Natural killer cell (primary cell): Measurements from ENCODE around the gene KIF14. TPM values are rescaled to one million over a fixed set of nuclear protein-coding genes. Genes with fewer than 3 reads are reported as not detected.
"Not testable (repeated sequence)": the region's sequence is repeated elsewhere in the genome, so short reads cannot be mapped to it uniquely, and the experiment has no call there.

ENCODE experiments used
- ATAC-seq, 3 donors: fragments of 150-1000 bp in 2 of 3; fragments of 200-7000 bp in 1 of 3; cut with Tn5 transposase; 1 replicate in 1 of 3; 2 replicates in 2 of 3; pipeline ENCODE4 v1.10.0; 2021; ENCODE audit warnings: mild to moderate bottlenecking in 2 of 3, moderate library complexity in 2 of 3
- DNase-seq, 2 donors: peaks; one replicate each; pipeline versions ENCODE4 v3.0.0 to v3.0.0-alpha.2; 2013 to 2021; ENCODE audit warnings: mixed read lengths in 1 of 2
- H3K27ac ChIP-seq: one replicate; pipeline ENCODE4 v1.5.1; 2013; ENCODE audit warnings: mild to moderate bottlenecking, low read length
- H3K27me3 ChIP-seq: one replicate; pipeline ENCODE4 v1.6.1; 2013; ENCODE audit warnings: low read length; ENCODE audit not compliant: control insufficient read depth, insufficient read depth
- H3K36me3 ChIP-seq: one replicate; pipeline ENCODE4 v1.6.1; 2013; ENCODE audit warnings: low read length; ENCODE audit not compliant: control insufficient read depth, insufficient read depth
- H3K4me1 ChIP-seq: one replicate; pipeline ENCODE4 v1.6.1; 2013; ENCODE audit warnings: low read length; ENCODE audit not compliant: control insufficient read depth, insufficient read depth
- H3K4me3 ChIP-seq: one replicate; pipeline ENCODE4 v1.5.1; 2013; ENCODE audit warnings: low read length
- H3K9me3 ChIP-seq: one replicate; pipeline ENCODE4 v1.6.1; 2013; ENCODE audit warnings: low read length; ENCODE audit not compliant: control insufficient read depth, insufficient read depth
- H3K27ac Mint-ChIP-seq, 2 donors: one replicate each; pipeline ENCODE4 v1.8.0; 2022; ENCODE audit warnings: mild to moderate bottlenecking in 2 of 2, mixed read lengths in 2 of 2, moderate library complexity in 1 of 2
- H3K27me3 Mint-ChIP-seq, 2 donors: one replicate each; pipeline ENCODE4 v1.8.0; 2022; ENCODE audit warnings: low read depth in 2 of 2, mixed read lengths in 2 of 2
- H3K36me3 Mint-ChIP-seq: one replicate; pipeline ENCODE4 v1.8.0; 2022; ENCODE audit warnings: mixed read lengths
- H3K4me1 Mint-ChIP-seq, 2 donors: one replicate each; pipeline ENCODE4 v1.8.0; 2022; ENCODE audit warnings: mixed read lengths in 2 of 2
- H3K4me3 Mint-ChIP-seq: one replicate; pipeline ENCODE4 v1.8.0; 2022; ENCODE audit warnings: mild to moderate bottlenecking, moderate library complexity, mixed read lengths
- H3K9me3 Mint-ChIP-seq, 2 donors: one replicate each; pipeline ENCODE4 v1.8.0; 2022; ENCODE audit warnings: mixed read lengths in 2 of 2
- WGBS: methylation state at CpG from one replicate; pipeline ENCODE4 v1.1.7; 2013; ENCODE audit warnings: missing lambda C conversion rate; ENCODE audit not compliant: insufficient coverage; 5-methylcytosine and 5-hydroxymethylcytosine counted together
- intact Hi-C: fragments of 100-400 bp; cut with micrococcal nuclease; formaldehyde crosslinking; loops from one replicate; pipeline ENCODE4 v1.14.2; 2022
- total RNA-seq, 4 donors: library from RNA; stranded (reverse); fragments of 120-200 nt in 1 of 4; gene quantifications; one replicate each; pipeline versions ENCODE4 v1.2.3 to v1.2.4, GENCODE V29; 2013 to 2022
- TF ChIP-seq, protein P1 (sequence below): fragments of 200-600 bp; IDR thresholded peaks from one replicate; pipeline ENCODE4 v1.8.0; 2022; ENCODE audit warnings: antibody characterized with exemption

KIF14 gene
- total RNA-seq, 3 donors from 2014 or later (not counting 1 experiment from before 2014, with no cell fraction given): 0.40 to 0.48 (median 0.40) TPM

DNA sequence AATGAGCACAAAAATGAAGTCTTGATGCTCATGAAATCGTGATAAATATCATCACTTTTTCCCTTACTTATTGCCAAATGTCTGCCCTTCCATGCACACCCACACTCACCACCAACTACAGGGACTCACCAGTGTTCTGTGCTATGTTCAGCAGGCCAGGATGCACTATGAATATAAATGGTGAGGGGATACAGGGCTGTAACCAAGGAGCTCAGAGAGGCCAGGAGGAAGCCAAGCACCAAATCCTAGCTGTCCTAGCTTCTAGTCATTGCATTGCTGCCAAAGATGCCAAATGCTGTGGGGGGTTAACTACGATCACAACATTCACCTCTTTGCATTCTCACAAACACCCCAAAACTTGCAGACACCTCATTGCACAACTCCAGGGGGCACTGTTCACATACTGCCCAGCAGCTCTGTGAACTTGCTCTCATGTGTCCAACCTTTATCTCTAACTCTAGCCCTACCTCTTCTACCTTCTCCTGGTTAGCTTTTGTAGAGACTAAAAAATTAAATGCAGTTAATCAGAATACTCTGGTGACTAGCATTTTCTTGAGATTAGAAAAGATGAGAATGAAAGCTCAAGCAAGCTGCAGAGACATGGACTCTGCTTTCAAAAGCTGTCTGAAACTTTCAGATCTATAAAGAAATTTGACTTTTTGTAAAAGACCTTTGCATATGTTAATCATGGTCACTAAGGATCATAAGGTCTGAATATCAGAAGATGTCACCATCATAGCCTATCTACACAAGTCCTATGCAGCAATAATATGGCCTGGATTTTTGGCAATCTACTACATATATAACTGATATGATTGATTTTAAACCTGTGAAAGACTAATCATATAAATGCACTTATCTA, 13.9 kb upstream of the KIF14 start:
- Mint-ChIP-seq H3K27me3 (no peaks in the 10 kb centered on the region), H3K4me1 (no peaks in the 10 kb centered on the region), H3K9me3 (no peaks in the 10 kb centered on the region), H3K4me3 (no peak overlapping the region), H3K27ac (no peak overlapping the region), H3K36me3 (no peaks in the 10 kb centered on the region)
- TF ChIP-seq, protein P1, sequence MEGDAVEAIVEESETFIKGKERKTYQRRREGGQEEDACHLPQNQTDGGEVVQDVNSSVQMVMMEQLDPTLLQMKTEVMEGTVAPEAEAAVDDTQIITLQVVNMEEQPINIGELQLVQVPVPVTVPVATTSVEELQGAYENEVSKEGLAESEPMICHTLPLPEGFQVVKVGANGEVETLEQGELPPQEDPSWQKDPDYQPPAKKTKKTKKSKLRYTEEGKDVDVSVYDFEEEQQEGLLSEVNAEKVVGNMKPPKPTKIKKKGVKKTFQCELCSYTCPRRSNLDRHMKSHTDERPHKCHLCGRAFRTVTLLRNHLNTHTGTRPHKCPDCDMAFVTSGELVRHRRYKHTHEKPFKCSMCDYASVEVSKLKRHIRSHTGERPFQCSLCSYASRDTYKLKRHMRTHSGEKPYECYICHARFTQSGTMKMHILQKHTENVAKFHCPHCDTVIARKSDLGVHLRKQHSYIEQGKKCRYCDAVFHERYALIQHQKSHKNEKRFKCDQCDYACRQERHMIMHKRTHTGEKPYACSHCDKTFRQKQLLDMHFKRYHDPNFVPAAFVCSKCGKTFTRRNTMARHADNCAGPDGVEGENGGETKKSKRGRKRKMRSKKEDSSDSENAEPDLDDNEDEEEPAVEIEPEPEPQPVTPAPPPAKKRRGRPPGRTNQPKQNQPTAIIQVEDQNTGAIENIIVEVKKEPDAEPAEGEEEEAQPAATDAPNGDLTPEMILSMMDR: no peak
- DNase-seq: no peak
- 100% methylated on average over 1 of the region's 2 CpGs for WGBS
- H3K4me3 ChIP-seq: no peak overlapping the region
- no peaks in the 10 kb centered on the region for H3K36me3 ChIP-seq
- no peak for ATAC-seq
- no peaks in the 10 kb centered on the region for H3K4me1 ChIP-seq
- no peaks in the 10 kb centered on the region for H3K9me3 ChIP-seq
- no peaks in the 10 kb centered on the region for H3K27me3 ChIP-seq
- H3K27ac ChIP-seq: no peak overlapping the region
- intact Hi-C loops: no loop called here

DNA sequence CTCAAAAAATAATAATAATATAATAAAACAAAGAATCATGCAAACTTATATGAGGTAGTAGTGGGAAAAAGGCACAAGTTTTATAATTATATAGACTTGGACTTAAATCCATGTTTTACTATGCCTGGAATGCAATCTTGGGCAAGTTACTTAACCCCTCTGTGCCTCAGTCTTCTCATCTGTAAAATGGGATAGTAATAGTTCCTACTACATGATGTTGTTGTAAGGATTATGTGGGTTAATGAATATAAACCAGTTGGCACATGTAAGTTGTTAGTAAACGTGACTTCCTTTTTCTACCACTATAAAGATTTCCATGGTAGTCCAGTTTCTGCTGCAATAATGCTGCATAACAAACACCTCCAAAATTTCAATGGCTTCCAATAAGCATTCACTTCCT, 10.8 kb upstream of the KIF14 start:
- peaks cover 7% of the 10 kb centered on the region for H3K4me1 ChIP-seq
- TF ChIP-seq, protein P1: no peak
- no peaks in the 10 kb centered on the region for H3K36me3 ChIP-seq
- no peak for ATAC-seq
- WGBS: no CpG with 5 or more reads among the region's 1 CpG
- no peaks in the 10 kb centered on the region for H3K9me3 Mint-ChIP-seq
- no peaks in the 10 kb centered on the region for H3K9me3 ChIP-seq
- H3K27me3 ChIP-seq: no peaks in the 10 kb centered on the region
- no peak overlapping the region for H3K4me3 Mint-ChIP-seq
- no peaks in the 10 kb centered on the region for H3K4me1 Mint-ChIP-seq
- no peaks in the 10 kb centered on the region for H3K27me3 Mint-ChIP-seq
- DNase-seq: no peak
- H3K27ac Mint-ChIP-seq: no peak overlapping the region
- intact Hi-C loops: no loop called here
- H3K4me3 ChIP-seq: no peak overlapping the region
- no peak overlapping the region for H3K27ac ChIP-seq
- H3K36me3 Mint-ChIP-seq: no peaks in the 10 kb centered on the region

DNA sequence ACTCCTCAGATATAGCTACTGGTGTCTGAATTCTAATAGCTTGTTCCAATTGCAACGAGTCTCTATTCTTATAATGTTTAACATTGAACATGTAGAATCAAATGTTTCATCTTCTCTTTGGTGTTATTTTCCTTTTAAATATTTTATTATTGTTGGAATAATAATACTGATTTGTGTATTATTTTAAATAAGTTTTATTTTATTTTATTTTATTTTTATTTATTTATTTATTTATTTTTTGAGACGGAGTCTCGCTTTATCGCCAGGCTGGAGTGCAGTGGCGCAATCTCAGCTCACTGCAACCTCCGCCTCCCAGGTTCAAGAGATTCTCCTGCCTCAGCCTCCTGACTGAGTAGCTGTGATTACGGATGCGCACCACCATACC, 10.0 kb upstream of the KIF14 start:
- H3K4me1 Mint-ChIP-seq, DNase-seq, H3K27ac ChIP-seq, H3K9me3 ChIP-seq, H3K27me3 ChIP-seq, H3K27me3 Mint-ChIP-seq, intact Hi-C loops, H3K36me3 Mint-ChIP-seq, H3K4me1 ChIP-seq, H3K36me3 ChIP-seq, H3K9me3 Mint-ChIP-seq, ATAC-seq, H3K4me3 Mint-ChIP-seq, H3K4me3 ChIP-seq, H3K27ac Mint-ChIP-seq: not testable (repeated sequence)
- 95% methylated on average over 7 of the region's 8 CpGs for WGBS

DNA sequence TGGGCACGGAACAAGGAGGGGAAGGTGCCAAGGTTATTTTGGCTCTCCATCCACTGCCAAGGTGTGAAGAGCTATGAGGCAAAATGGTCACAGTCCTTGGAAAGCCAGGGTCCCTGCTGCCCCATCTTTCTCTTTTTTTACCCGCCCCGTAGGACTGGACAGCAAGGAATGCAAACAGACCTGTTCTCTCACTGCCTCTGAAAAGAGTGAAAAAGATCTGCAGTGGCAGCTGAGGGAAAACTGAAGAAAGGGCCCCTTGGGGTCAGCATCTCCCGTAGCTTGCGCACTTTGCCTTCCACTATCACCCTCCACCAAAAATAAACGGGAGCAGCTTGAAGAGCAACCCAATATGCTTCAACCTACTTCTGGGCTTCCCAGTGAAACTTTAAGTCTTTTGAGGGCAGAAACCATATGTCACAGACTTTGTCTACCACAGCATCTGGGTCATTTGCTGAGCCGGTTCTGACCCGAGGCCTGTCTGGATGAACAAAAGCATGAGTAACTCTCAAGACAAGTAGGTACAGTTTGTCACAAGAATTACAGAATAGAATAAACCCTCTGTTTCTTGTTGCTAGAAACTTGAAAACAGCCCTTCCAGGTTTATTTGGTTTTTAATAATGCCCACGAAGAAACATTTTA, 9.4 kb upstream of the KIF14 start:
- no peaks in the 10 kb centered on the region for H3K36me3 ChIP-seq
- 94% methylated on average over 9 of the region's 9 CpGs for WGBS
- H3K27ac ChIP-seq: no peak overlapping the region
- H3K9me3 ChIP-seq: no peaks in the 10 kb centered on the region
- H3K4me3 ChIP-seq: no peak overlapping the region
- no peak for DNase-seq
- intact Hi-C loops: no loop called here
- peaks cover 7% of the 10 kb centered on the region for H3K4me1 ChIP-seq
- H3K27ac Mint-ChIP-seq: no peak overlapping the region
- H3K4me1 Mint-ChIP-seq: no peaks in the 10 kb centered on the region
- H3K9me3 Mint-ChIP-seq: no peaks in the 10 kb centered on the region
- H3K4me3 Mint-ChIP-seq: no peak overlapping the region
- H3K27me3 ChIP-seq: no peaks in the 10 kb centered on the region
- TF ChIP-seq, protein P1: no peak
- H3K27me3 Mint-ChIP-seq: no peaks in the 10 kb centered on the region
- no peak for ATAC-seq
- no peaks in the 10 kb centered on the region for H3K36me3 Mint-ChIP-seq
